GM12864 (cell line): ENCODE data around the gene RAB3C.

Experiments used
- DNase-seq: peaks from one replicate; pipeline ENCODE4 v3.0.0-alpha.2; 2011; ENCODE audit warnings: low read depth
- H3K4me3 ChIP-seq: 2 replicates; pipeline ENCODE4 v1.5.1; 2011; ENCODE audit warnings: mild to moderate bottlenecking, low read depth, low read length, control low read depth
- TF ChIP-seq, protein P1 (sequence below): IDR thresholded peaks from 2 replicates; pipeline ENCODE4 v1.5.1; 2011; ENCODE audit warnings: low read depth, mild to moderate bottlenecking, moderate library complexity, low read length, control low read depth, inconsistent platforms; ENCODE audit errors: missing control alignments

The RAB3C gene

DNA sequence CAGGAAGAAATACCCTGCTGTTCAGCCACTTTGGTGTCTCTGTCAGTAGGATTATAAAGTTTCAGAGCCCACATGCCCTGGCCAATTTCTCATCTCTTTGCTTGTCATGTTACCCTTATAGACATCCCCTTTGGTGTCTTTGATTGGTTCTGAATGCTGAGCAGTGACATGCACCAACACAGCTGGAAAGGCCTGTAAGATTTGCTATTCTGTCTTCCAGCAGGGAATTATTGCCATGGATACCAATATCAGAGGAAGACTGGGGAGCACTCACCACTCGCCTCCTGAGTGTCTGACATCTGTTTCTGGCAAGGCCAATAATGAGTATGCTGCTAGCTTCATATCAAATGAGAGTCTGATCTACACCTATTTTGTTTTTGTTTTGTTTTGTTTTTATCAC, 34.4 kb downstream of the RAB3C start:
- no peak for DNase-seq
- no peak overlapping the region for H3K4me3 ChIP-seq
- TF ChIP-seq, protein P1, sequence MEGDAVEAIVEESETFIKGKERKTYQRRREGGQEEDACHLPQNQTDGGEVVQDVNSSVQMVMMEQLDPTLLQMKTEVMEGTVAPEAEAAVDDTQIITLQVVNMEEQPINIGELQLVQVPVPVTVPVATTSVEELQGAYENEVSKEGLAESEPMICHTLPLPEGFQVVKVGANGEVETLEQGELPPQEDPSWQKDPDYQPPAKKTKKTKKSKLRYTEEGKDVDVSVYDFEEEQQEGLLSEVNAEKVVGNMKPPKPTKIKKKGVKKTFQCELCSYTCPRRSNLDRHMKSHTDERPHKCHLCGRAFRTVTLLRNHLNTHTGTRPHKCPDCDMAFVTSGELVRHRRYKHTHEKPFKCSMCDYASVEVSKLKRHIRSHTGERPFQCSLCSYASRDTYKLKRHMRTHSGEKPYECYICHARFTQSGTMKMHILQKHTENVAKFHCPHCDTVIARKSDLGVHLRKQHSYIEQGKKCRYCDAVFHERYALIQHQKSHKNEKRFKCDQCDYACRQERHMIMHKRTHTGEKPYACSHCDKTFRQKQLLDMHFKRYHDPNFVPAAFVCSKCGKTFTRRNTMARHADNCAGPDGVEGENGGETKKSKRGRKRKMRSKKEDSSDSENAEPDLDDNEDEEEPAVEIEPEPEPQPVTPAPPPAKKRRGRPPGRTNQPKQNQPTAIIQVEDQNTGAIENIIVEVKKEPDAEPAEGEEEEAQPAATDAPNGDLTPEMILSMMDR = no peak

DNA sequence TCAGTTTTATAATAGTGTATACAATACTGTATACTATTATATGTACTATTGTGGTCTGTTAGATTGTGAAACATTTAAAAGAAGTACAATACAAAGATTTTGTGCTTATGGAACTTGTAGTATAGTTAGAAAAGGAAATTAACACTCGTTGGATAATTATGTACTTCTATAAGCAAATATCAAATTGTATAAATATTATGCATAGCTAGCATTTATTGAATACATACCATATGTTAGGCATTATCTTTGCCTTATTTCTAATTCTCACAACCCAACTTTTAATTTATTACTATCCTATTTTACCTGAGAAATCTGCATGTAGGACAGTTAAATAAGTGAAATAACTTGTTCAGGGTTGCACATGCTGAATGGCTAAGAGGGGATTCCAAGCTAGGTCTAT, 37.5 kb downstream of the RAB3C start:
- no peak overlapping the region for H3K4me3 ChIP-seq
- no peak for DNase-seq
- TF ChIP-seq, protein P1 = no peak

DNA sequence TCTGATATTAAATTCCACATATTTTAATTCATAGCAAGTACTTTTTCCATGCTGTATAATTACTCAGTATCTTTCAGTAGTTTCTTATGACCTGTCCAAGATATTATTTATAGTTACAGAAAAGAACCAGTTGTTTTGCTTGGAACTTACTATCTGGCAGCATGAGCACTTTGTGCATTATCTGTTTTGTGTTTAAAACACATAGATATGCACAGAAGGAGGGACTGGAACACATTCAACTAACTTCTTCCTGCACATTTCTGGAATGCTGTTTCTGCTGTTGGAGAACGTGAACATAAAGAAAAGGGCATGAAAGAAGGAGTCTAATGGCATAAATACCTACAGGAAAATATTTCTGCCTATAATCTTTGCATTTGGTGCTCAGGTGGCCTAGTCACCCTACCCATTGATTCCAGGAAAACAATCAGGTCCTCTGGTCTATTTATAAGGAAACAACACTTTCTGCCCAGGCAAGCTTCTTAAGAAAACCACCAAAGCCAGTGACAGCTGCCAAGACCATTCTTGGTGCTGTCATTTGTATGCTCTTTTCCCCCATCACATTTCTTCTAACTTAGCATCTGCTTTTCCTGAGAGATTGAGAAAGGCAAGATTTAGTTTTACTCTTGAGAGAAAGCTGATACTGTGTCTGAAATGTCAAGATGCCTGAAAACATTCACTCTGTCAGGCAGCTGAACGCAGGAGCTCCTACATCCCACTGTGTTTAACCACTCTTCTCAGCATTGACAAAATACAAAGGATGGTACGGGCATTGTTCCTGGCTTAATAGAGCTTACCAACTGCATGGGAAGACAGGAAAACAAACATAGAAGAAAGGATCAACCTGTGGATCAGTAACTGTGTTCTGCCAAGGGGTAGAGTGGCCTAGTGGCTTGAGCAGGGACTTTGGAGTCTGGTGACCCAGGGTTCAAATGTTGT, 40.3 kb downstream of the RAB3C start:
- no peak overlapping the region for H3K4me3 ChIP-seq
- TF ChIP-seq, protein P1 = no peak
- DNase-seq = no peak

DNA sequence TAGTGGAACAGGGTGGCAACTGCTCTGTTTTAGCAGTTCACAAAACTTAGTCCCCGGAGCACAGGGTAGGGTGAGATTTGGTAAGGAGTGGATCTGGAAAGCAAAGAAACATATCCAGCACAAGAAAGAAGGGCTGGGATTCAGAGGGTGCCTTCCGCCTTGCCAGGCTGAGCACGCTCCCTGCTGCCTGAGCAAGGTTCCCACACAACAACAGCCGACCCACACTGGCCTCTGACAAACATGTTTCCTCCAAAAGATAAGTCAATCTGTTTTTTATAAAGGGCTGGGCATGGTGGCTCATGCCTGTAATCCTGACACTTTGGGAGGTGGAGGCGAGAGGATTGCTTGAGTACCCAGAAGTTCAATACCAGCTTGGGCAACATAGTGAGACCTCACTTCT, 45.8 kb downstream of the RAB3C start:
- no peak overlapping the region for H3K4me3 ChIP-seq
- DNase-seq = no peak
- TF ChIP-seq, protein P1 = no peak

DNA sequence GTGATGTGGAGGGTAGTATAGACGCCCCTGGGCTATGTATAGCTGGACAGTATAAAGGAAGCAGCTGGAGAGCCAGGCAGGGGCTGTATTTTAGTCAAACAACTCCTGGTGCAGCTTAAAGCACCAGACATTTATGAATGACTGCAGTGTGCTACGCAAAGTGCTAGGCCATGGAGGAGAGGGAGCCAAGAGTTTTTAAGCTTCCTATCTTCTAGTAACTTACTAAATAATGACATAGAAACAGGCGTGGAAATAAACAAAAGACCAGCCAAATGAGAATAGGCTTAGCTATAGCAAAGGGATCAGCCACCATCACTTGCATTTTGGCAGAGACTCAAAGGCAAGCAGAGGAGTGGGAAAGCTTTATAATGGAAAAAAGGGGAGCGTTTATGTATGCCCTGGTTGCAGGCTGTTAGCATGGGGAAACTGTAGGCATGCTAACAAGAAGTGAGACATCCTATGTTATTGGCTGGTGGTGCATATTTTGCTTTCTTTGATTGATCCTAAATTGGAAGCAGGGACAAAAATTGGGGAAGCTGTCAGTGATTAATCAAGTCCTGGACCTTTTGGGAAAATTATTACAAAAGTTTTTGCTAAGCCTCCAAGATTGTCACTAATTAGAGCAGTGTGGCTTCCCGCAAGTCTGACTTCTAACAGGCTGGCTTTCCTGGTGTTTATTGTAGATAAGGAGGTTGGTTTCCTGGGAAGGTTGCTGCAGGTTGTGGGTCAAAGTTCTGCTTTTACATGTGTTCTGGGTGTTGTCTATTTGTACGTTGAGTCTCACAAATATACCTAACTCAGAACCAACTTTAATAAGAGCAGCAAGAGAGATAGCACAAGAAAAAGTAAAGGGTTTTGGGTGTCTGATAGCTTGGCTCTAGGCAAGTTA, 46.6 kb downstream of the RAB3C start:
- TF ChIP-seq, protein P1 = no peak
- DNase-seq = no peak
- no peak overlapping the region for H3K4me3 ChIP-seq

DNA sequence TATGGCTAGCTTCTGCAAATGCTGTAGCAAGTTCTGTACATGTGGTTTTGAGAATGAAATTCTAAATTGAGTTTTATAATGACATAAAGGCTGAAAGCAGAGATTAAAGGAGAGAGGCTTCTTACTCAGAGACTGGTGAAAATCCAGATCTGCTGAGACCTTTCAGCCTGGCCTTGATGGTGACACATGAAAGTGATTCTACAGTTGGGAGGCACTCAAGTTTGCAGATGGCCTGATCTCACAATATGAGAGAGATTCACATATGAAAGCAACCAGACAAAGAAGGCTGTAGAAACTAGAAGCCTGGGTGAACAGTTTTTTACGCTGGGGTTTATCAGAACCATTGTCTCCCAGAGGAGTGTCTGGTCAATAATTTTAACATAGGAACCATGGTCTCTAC, 49.0 kb downstream of the RAB3C start:
- H3K4me3 ChIP-seq = no peak overlapping the region
- no peak for DNase-seq
- TF ChIP-seq, protein P1 = no peak
